ENCODE data around the gene NHLRC4.

The NHLRC4 gene

GRCh38 chr16:559021-559380 lies 7.8 kb upstream of the NHLRC4 start:
- DNase-seq (ENCODE audit: low read depth in 1 of 2, low spot score in 1 of 2): no peak
- Histone ChIP-seq H3K27ac (replicated peaks) (no peak overlapping the region), H3K27me3 (ENCODE audit: insufficient read depth, poor library complexity, severe bottlenecking) (peaks cover 22% of the 10 kb centered on the region), H3K4me3 (replicated peaks; ENCODE audit: insufficient read depth, low read length) (no peak overlapping the region)
- TF ChIP-seq GABPA (IDR thresholded peaks at IDR 0.05; ENCODE audit: low read depth) (no peak), SPI1 (IDR thresholded peaks at IDR 0.05; ENCODE audit: borderline replicate concordance, low read depth) (no peak), CTCF (IDR thresholded peaks at IDR 0.05; ENCODE audit: insufficient read depth, low read length) (no peak), REST (IDR thresholded peaks at IDR 0.05; ENCODE audit: insufficient replicate concordance, low read depth) (no peak), POLR2AphosphoS5 (IDR thresholded peaks at IDR 0.05; ENCODE audit: low read depth) (no peak)

DNA sequence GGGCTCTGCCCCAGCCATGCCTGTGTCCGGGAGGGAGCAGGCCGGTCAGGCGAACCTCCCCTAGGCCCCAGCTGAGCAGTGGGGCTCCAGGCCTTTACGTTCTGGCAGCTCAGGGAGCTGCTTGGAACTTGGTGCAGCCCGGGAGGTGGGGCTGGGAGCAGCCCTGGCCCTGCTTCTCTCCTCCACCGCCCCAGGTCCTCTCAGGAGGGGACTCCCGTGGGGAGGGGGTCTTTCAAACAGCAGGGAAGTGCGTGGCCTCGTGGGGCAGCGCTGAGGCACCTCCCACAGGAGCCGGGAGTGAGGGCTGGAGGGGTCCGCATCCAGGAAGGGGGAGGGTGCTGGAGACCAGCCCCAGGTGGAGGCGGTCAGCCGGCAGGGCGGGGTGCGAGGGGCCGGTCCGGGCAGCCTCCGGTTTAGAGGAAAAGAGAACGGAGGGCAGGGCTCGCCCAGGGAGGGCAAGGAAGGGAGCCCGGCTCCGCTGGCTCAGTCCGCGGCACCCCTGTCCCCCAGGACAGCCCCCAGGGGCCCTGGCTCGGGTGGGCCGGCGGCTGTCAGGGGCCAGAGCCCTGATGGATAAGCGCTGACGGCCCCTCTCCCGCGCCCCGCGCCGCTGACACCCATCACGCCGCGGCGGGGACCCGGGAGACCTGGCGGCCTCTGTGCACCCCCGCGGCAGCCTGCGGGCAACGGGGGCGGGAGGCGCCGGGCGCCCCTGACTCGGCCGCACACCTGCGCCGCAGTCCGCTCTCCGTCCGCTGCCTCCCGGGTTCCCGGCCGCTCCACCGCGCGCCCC lies 7.2 kb upstream of the NHLRC4 start:
- TF ChIP-seq REST (IDR thresholded peaks at IDR 0.05; ENCODE audit: insufficient replicate concordance, low read depth) (no peak), POLR2AphosphoS5 (IDR thresholded peaks at IDR 0.05; ENCODE audit: low read depth) (no peak), SPI1 (IDR thresholded peaks at IDR 0.05; ENCODE audit: borderline replicate concordance, low read depth) (no peak), CTCF (IDR thresholded peaks at IDR 0.05; ENCODE audit: insufficient read depth, low read length) (no peak), GABPA (IDR thresholded peaks at IDR 0.05; ENCODE audit: low read depth) (no peak)
- H3K27me3 ChIP-seq (ENCODE audit: insufficient read depth, poor library complexity, severe bottlenecking): peaks cover 22% of the 10 kb centered on the region
- no peak for DNase-seq (ENCODE audit: low read depth in 1 of 2, low spot score in 1 of 2)
- no peak overlapping the region for H3K27ac ChIP-seq (replicated peaks)
- H3K4me3 ChIP-seq (replicated peaks; ENCODE audit: insufficient read depth, low read length): no peak overlapping the region

GRCh38 chr16:560204-560700 lies 6.6 kb upstream of the NHLRC4 start, which contains the start of gene PRR35:
PRR35 (plus strand) TSS chr16:560394; CDS start chr16:563295, 2,901 bp downstream.
- no peak for DNase-seq (ENCODE audit: low read depth in 1 of 2, low spot score in 1 of 2)
- H3K4me3 ChIP-seq (replicated peaks; ENCODE audit: insufficient read depth, low read length): no peak within 1 kb of the TSS
- no peak within 1 kb of the TSS for H3K27ac ChIP-seq (replicated peaks)
- peaks cover 22% of the 10 kb centered on the region for H3K27me3 ChIP-seq (ENCODE audit: insufficient read depth, poor library complexity, severe bottlenecking)
- TF ChIP-seq SPI1 (IDR thresholded peaks at IDR 0.05; ENCODE audit: borderline replicate concordance, low read depth) (no peak), GABPA (IDR thresholded peaks at IDR 0.05; ENCODE audit: low read depth) (no peak)

- TF ChIP-seq REST (IDR thresholded peaks at IDR 0.05; ENCODE audit: insufficient replicate concordance, low read depth) (no peak), CTCF (IDR thresholded peaks at IDR 0.05; ENCODE audit: insufficient read depth, low read length) (no peak)
- DNase-seq (ENCODE audit: low read depth in 1 of 2, low spot score in 1 of 2): no peak
- Histone ChIP-seq H3K27ac (replicated peaks) (no peak overlapping the region), H3K4me3 (replicated peaks; ENCODE audit: insufficient read depth, low read length) (no peak overlapping the region), H3K27me3 (ENCODE audit: insufficient read depth, poor library complexity, severe bottlenecking) (peaks cover 22% of the 10 kb centered on the region)
Observed at GRCh38 chr16:560701-561412, 5.9 kb upstream of the NHLRC4 start.
